GM18511 (cell line): ENCODE results near the gene CXCL5.

Experiments used
- ATAC-seq: cut with Tn5 transposase; IDR thresholded peaks from one replicate; pipeline ENCODE4 v1.9.1; 2021; ENCODE audit warnings: mild to moderate bottlenecking, moderate library complexity; ENCODE audit not compliant: unreplicated experiment

CXCL5 gene

GRCh38 chr4:73998040-73999011 is at the start of gene CXCL5:
CXCL5 (minus strand) TSS chr4:73998677; CDS start chr4:73998581, 96 bp downstream.
- no peak for ATAC-seq

- no peak for ATAC-seq
Measured at GRCh38 chr4:74047152-74047551, 48.7 kb upstream of the CXCL5 start.

GRCh38 chr4:74045772-74046171 is 47.3 kb upstream of the CXCL5 start:
- ATAC-seq, result no peak

- ATAC-seq, result no peak
Measured at GRCh38 chr4:74045247-74045646, 46.8 kb upstream of the CXCL5 start.

GRCh38 chr4:74044677-74045076 is 46.2 kb upstream of the CXCL5 start:
- no peak for ATAC-seq

GRCh38 chr4:74042681-74043080 is 44.2 kb upstream of the CXCL5 start:
- ATAC-seq, result no peak

GRCh38 chr4:74041418-74041817 is 42.9 kb upstream of the CXCL5 start:
- no peak for ATAC-seq

GRCh38 chr4:74039315-74039763 is 40.9 kb upstream of the CXCL5 start:
- ATAC-seq, result no peak

- peak; percentile 58 for ATAC-seq
Measured at GRCh38 chr4:74038425-74039314, 40.2 kb upstream of the CXCL5 start, which contains the start of gene CXCL3. CXCL3 (minus strand) TSS chr4:74038689; CDS start chr4:74038611, 78 bp downstream.

- no peak for ATAC-seq
Measured at GRCh38 chr4:74038086-74038424, 39.6 kb upstream of the CXCL5 start.

- ATAC-seq, result no peak
Measured at GRCh38 chr4:74037076-74037955, 38.8 kb upstream of the CXCL5 start.

- no peak for ATAC-seq
Measured at GRCh38 chr4:74033739-74034138, 35.3 kb upstream of the CXCL5 start.

- ATAC-seq, result no peak
Measured at GRCh38 chr4:74032064-74032463, 33.6 kb upstream of the CXCL5 start.

- no peak for ATAC-seq
Measured at GRCh38 chr4:74031576-74031975, 33.1 kb upstream of the CXCL5 start.

- ATAC-seq, result no peak
Measured at GRCh38 chr4:74030285-74030684, 31.8 kb upstream of the CXCL5 start.

- ATAC-seq, result no peak
Measured at GRCh38 chr4:74028504-74028903, 30.0 kb upstream of the CXCL5 start.

- ATAC-seq, result no peak
Measured at GRCh38 chr4:74023709-74024108, 25.2 kb upstream of the CXCL5 start.

GRCh38 chr4:74021601-74022000 is 23.1 kb upstream of the CXCL5 start:
- ATAC-seq, result no peak

- ATAC-seq, result no peak
Measured at GRCh38 chr4:74018771-74019170, 20.3 kb upstream of the CXCL5 start.

- ATAC-seq, result no peak
Measured at GRCh38 chr4:74018116-74018515, 19.6 kb upstream of the CXCL5 start.

- ATAC-seq, result no peak
Measured at GRCh38 chr4:74016068-74016467, 17.6 kb upstream of the CXCL5 start.
